ENCODE results near the gene FNDC3B.

- TF ChIP-seq TAF1 (IDR thresholded peaks at IDR 0.05; ENCODE audit: borderline replicate concordance, low read depth, low read length): no peak
- no peak for TF ChIP-seq POLR2A (IDR thresholded peaks at IDR 0.05; ENCODE audit: low read depth, low read length)
- TF ChIP-seq POLR2AphosphoS5 (IDR thresholded peaks at IDR 0.05; ENCODE audit: low read depth, low read length): no peak
Measured at GRCh38 chr3:172170841-172171240, 131.5 kb downstream of the FNDC3B start.

All from GM12892 (cell line).